Thyroid gland (tissue), 4 donors: ENCODE measurements around the gene ZNF337.

Experiments
- POLR2A ChIP-seq, 2 donors: fragments of 450-650 bp; IDR thresholded peaks; one replicate each; pipeline ENCODE4 v1.6.1; 2017; ENCODE audit warnings: antibody characterized with exemption in 2 of 2, mild to moderate bottlenecking in 2 of 2, moderate library complexity in 1 of 2
- TF ChIP-seq, protein P1 (sequence below), 6 experiments: fragments of 200-600 bp in 3 of 6; fragments of 450-650 bp in 3 of 6; sonication (generic) in 3 of 6; IDR thresholded peaks; one replicate each; pipeline ENCODE4 v1.5.1; 2016 to 2019; ENCODE audit warnings: antibody characterized with exemption in 6 of 6, mild to moderate bottlenecking in 2 of 6, inconsistent platforms in 1 of 6, moderate library complexity in 1 of 6

DNA sequence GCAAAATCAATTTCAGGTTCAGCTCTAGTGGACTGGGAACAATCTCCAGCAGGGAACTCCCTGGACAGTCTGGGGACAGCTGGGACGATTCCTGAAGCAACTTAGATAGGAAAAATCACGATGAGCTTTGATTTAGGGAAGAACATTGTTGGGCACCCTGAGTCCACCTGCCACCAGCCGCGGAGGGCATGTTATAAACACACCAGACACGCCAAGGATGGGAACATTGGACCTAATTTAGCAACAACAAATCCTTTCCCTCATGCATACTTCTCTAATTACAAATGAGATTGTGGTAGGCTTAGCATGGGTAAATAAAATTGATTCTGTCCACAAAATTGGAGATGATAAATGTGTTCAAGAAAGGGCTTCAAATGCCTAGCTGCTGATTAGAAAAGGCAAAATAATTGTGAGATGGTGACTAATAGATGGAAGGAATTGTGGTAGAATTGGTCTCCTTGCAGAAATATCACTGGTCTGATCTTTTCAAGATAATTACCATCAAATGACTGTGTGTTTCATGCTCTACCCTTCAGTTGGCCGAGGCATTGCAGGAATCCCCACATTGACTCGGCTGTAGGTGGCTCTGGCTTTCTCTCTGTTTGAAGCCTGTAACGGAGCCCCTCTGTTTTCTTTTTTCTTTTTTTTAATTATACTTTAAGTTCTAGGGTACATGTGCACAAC is 66.7 kb downstream of the ZNF337 start:
- TF ChIP-seq, protein P1, sequence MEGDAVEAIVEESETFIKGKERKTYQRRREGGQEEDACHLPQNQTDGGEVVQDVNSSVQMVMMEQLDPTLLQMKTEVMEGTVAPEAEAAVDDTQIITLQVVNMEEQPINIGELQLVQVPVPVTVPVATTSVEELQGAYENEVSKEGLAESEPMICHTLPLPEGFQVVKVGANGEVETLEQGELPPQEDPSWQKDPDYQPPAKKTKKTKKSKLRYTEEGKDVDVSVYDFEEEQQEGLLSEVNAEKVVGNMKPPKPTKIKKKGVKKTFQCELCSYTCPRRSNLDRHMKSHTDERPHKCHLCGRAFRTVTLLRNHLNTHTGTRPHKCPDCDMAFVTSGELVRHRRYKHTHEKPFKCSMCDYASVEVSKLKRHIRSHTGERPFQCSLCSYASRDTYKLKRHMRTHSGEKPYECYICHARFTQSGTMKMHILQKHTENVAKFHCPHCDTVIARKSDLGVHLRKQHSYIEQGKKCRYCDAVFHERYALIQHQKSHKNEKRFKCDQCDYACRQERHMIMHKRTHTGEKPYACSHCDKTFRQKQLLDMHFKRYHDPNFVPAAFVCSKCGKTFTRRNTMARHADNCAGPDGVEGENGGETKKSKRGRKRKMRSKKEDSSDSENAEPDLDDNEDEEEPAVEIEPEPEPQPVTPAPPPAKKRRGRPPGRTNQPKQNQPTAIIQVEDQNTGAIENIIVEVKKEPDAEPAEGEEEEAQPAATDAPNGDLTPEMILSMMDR (IDR thresholded peaks at IDR 0.05): no peak
- TF ChIP-seq POLR2A (IDR thresholded peaks at IDR 0.05): no peak
